CD4-positive, alpha-beta T cell treated with Interleukin-17A for 4 hours (primary cell): ENCODE results near the gene RELN.
"Not testable (repeated sequence)": the region's sequence is repeated elsewhere in the genome, so short reads cannot be mapped to it uniquely, and the experiment has no call there.

Experiments used
- DNase-seq: peaks from one replicate; pipeline ENCODE4 v3.0.0-alpha.2; 2020; ENCODE audit warnings: mixed read lengths

The RELN gene

DNA sequence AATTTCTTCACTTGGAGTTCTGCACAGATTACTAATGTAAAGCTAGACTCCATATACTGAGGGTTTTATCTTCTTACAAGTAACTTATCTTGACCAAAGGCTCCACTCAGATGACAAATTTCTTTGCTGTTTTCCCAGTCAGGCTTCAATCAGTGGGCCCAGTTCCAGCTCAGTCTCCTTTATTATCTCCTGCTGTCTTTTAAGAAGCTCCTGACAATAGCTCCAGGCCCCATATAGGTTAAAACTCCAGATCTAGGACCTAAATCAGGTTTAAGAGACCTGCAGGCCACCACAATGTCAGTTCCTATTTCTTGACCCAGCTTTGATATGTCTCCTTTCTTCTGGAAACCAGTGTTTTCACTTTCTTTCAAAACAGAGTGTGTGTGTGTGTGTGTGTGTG lies 165.2 kb downstream of the RELN start:
- DNase-seq: no peak

DNA sequence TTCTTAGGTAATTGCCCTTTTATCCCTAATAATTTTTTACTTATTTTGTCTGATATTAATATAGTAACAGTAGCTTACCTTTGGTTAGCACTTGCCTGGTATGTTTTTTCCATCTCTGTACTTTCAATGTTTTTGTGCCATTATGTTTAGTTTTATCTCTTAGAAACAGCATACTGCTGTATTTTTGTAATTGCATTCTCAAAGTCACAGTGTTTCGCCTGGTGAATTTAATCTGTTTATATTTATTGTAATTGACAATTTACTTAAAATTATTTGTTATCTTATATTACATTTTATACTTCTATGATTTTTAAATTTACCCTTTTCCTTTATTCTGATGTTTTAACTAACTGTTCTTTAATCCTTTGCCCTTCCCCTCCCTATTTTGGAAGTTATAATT lies 166.4 kb downstream of the RELN start:
- DNase-seq: no peak

DNA sequence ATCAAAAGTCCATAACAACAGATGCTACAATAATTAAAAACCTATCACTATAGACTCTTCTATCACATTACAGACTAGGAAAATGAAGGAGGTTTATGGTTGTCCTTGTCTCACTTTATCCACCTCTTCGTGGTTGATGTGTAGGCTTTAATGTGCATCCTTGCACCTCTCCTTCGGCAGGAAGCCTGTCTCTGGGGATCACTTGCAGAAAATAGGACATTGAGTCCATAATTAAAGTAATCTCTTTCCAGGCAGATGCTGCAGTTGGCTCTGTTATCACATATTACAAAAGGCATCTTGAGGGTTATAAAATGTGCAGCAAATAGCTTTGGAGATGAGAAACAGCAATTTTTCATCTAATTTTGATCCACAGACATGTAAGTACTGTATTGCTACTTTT lies 168.4 kb downstream of the RELN start:
- no peak for DNase-seq

DNA sequence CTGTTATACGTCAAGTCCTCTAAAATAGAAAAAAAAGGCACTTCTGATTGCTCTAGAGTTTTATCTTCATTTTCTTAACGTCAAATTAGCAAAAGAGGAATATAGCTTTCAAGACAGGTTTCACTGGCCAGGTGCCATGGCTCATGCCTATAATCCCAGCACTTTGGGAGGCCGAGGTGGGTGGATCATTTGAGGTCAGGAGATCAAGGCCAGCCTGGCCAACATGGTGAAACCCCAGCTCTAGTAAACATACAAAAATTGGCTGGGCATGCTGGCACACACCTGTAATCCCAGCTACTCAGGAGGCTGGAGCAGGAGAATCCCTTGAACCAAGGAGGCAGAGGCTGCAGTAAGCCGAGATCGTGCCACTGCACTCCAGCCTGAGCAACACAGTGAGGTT lies 173.5 kb downstream of the RELN start:
- DNase-seq: not testable (repeated sequence)

DNA sequence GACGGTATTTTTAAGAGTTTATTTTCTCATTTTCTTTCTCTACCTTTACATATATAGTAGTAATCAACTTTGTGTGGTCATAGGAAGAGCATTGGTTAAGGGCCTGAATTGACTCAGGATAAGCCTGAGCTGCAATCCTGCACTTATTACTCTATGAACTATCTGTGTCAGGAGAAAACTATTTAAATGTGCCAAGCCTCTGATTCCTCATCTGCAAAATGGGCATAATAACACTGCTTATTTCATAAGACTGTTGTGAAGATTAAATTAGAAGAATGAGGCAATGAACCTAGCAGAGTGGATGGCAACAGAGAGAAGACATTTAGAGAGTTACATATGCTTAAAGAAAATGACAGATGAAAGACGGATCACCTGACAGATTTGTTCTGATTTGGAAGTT lies 175.5 kb downstream of the RELN start:
- DNase-seq: no peak

DNA sequence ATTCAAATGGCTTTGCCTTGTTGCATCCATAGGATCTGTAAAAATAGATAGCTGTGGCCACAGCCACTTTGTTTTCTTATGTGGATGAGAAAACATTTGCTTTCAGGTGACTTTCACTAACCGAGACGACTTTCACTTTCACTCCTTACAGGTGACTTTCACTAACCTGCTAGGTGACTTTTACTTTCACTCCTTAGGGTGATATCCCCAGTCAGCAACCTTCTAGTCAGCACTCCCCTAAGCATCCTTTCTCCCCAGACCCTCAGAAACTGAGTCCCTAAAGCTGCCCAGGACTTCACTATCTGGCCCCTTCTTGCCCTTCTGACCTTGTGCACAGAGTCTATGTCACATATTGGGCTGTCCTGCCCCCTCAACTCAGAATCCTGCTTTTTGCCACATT lies 177.5 kb downstream of the RELN start:
- no peak for DNase-seq

DNA sequence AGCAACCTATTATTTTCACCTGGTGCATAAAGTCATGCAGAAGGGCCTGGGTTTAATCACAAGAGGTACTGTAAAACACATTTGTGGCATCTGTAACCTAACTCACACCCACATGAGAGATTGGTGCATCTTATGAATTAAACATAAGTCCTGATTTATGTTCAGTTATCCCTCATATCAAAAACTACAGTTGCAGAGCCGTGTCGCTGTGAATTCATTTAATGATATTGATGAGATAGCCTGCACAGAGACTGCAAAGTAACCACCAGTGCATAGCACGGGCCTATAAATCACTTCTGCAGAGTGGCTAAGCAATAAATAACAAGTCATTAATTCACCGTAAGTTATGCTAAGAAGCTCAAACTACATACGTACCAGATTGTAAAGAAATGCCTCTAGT lies 178.2 kb downstream of the RELN start:
- DNase-seq: no peak

DNA sequence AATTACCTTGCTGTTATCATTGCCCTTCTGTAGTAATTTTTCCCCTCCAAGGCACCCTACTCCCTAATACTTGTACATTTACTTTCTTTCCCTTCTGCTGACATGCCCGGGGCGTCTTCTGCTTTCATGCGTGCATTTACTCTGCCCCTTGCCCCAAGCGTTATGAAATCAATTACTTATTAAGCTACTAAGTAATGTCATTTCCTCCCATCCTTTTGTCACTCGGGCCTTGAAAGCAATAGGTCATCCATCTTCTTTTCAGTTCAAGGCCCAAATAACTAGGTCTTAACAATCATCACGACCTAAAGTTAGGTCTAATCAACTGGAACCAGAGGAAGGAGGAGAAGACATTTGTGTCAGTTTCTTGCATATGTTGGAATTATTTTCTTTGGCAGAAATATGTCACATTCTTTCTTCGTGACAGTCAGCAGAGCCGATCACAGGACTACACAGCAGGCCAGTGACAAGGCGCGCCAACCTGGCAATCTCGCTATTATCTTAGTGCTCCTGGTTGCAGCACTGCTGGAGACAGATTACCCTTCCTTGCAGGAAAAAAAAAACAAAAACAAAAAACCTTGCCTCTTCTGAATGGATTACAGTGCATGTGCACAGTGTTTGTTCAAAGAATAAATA lies 179.2 kb downstream of the RELN start:
- DNase-seq: no peak

DNA sequence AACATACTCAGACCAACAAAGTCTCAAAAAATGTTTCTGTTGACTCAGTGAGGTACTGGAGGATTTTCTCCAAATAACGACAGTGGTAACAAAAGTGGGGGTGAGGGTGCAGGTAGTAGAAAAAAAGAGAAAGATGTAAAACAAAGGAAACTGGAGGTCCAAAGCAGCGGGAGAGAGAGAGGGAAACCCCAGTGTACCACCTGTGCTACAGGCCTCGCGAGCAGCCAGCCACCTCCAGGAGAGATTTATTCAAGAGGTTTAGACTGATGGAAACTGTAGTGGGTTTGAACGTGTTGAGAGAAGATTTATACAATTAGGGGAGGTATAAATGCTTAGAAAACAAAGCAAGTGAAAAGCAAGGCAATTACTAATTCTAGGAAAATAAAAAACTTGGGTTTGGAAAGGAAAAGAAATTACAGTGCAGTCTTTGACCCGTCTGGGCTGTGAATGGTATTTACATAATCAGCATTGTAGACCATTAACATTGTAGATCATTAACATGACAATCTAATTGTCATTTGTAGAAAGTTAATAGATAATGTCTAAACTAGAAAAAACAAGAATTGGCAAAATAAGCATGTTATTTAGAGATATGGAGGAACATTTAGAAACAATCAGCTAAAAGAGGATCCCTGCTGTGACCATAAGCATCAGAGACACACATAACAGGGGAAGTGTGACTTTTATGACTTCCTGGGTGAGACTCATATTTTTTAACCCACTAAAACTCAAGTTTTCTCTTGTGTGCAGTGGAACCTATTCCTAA lies 180.0 kb downstream of the RELN start:
- no peak for DNase-seq

DNA sequence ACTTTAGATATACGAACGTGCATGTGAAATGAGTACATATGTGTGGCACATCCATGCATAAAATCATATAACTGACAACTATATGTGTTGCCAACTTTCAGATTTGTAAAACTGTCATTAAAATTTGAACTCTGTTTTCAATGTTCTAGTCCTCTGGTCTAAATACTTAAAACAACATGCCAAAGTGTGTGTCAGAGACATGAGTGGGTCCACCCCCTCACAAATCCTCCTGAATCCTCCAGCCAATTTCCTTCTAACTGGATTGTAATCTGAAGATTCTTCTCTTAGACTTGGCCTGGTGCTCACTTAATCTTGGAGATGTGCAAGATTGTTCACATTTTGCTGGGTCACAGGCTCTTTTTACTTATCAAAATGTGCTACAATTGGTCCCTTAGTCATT lies 184.1 kb downstream of the RELN start:
- DNase-seq: no peak

DNA sequence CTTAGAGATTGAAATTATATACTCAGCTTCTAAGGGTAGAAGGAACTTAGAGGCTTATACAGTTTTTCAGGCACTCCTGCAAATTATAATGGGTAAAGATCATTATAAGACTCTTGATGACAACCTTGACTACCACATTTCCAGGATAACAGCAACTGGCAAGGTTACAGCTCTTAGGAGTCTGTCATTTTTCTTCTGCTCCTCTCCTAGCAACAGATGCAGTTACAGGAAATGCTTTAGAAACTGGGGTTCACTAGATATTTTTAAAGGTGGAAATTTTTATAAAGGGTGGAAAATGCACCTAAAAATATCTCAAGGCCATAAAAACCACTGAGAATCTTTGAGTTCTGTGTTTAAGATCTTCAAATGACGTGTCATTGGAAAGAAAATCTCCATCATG lies 185.8 kb downstream of the RELN start:
- DNase-seq: no peak

DNA sequence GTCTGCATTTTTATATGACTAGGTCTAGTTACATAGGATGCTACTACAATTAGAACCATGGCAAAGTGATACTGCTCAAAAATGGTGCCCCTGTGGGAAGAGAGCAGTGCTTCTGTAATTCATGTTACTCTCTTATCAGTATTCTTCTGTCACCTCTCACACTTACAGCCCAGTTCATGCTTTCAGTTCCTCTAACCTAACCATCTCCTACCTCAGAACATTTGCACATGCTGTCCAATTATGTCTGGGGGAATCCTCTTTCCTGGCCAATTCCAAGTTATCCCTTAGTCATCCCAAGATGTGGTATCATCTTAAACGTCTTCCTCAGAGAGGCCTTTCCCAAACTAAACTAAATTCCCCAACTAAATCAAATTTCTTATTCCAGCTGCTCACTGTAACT lies 190.2 kb downstream of the RELN start:
- no peak for DNase-seq

DNA sequence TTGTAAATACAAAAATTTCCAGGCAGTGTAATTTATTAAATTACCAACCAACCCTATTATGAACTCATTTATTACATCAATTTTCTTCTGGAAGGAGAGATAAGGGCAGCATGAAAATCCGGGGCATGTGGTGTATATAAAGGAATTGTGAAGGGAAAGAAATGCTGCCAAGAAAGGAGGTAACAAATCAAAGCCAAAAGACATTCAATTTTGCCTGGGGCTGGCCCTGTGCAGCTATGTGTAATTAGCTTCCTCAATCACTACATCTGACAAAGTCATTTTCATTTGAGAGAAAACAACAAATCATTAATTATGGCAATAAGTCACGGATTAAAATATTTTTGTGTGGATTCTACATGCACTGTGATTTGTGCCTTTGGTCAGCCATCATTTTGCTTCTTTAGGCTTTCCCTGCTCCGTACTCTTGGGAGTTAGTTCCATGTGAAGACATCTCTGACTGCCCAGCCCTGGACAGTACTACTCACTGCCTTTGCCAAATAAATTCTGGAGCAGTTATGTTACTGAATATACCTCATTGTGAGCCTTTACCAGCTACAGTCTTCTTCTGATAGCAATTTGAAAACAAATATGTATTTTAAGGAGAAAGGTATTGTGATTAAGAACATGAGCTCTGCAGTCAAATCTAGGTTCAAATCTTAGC lies 191.7 kb downstream of the RELN start:
- DNase-seq: no peak

DNA sequence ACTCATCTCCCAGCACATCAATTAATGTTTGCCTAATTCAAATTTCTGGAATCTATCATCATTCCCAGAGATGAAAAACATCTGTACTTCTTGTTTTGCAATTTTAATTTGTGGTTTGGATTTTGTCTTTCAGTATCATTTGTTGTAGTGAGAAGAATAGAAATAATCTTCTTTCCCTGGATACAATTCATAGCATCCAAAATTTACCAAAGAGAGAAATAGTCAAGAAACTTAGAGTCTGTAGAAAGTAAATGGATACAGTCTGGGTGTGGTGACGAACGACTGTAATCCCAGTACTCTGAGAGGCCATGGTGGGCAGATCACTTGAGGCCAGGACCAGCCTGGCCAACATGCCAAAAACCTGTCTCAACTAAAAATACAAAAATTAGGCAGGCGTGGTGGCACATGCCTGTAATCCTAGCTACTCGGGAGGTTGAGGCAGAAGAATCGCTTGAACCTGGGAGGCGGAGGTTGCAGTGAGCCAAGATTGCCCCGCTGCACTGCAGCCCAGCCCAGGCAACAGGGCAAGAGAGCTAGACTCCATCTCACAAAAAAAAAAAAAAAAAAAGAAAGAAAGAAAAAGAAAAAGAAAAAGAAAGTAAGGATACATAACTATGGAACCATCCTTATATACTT lies 193.0 kb downstream of the RELN start:
- no peak for DNase-seq

DNA sequence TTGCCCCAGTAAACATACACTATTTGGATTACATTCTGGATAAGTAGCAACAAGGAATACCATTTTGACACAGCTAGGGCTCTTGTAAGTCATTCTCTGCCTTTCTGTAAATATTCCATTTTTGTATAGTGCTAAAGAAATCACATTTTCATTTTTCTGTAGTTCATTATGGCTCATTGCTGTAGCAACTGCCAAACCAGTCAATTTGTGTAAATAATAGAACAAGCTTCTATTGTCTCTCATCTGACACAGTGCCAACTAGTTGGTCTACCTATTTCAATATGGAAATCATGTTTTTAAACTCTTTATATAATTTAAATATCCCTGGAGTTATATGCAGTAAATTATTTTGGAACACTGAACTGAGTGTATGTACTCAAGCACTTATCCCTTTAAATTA lies 193.7 kb downstream of the RELN start:
- no peak for DNase-seq

DNA sequence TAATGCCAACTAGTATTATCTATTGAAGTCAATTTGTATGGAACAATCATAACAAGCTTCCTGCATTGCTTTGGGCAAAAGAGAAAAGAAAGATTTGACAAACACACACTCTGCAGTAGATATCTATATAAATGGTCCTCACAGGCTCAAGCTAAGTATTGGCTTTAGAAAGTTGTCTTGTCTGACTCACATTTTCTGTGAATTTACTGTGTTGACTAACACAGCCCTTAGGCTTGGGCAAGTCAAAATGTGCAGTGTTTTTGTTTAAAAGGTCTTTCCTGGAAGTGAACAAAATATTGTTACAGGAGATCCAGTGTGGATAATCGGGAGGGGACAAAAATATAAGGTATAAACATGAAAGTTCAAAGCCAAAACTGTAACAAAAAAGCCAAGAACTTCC lies 194.4 kb downstream of the RELN start:
- no peak for DNase-seq

DNA sequence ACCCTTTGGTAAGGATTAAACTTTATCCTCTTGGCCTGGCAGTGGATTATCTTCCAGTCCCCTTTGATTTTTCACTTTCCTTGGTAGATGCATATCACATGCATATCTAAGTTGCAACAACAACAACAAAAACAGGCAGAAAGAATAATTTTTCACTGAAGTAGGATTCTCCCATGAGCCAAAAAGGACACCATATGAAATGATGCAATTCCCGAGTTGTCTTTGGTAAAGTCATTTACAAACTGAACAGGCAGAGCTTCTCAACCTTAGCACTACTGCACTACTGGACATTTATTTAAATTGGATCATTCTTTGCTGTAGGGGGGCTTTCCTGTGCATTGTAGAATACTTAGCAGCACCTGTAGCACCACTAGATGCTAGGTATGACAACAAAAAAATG lies 195.0 kb downstream of the RELN start:
- DNase-seq: no peak

DNA sequence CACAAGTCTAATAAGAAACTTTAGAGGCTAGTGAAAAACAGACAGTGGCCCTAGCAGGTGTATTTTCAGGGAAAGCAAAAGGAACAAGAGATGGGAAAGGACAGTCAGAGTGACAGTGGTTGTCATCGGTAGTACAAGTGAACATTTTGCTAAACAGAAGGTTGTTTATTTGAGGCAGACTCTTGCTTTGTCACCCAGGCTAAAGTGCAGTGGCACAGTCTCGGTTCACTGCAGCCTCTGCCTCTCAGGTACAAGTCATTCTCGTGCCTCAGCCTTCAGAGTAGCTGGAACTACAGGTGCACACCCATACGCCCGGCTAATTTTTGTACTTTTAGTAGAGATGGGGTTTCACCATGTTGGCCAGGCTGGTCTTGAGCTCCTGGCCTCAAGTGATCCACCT lies 195.8 kb downstream of the RELN start:
- no peak for DNase-seq

DNA sequence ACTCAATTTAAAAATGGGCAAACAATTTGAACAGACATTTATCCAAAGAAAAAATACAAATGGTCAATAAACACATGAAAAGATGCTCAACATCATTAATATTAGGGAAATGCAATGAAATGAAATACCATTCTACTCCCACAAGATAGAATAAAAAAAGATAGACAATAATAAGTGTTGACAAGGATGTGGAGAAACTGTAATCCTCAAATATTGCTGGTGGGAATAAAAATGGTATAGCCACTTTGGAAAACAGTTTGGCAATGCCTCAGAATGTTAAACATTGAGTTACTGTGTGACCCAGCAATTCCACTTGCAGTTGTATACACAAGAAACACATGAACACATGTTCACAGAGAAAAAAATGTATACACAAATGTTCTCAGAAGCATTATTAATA lies 197.6 kb downstream of the RELN start:
- no peak for DNase-seq

DNA sequence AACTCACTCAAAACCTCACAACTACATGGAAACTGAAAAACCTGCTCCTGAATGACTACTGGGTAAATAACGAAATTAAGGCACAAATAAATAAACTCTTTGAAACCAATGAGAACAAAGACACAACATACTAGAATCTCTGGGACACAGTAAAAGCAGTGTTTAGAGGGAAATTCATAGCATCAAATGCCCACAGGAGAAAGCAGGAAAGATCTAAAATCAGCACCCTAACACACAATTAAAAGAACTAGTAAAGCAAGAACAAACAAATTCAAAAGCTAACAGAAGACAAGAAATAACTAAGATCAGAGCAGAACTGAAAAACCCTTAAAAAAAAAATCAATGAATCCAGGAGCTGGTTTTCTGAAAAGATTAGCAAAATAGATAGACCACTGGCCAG lies 202.4 kb downstream of the RELN start:
- DNase-seq: not testable (repeated sequence)

DNA sequence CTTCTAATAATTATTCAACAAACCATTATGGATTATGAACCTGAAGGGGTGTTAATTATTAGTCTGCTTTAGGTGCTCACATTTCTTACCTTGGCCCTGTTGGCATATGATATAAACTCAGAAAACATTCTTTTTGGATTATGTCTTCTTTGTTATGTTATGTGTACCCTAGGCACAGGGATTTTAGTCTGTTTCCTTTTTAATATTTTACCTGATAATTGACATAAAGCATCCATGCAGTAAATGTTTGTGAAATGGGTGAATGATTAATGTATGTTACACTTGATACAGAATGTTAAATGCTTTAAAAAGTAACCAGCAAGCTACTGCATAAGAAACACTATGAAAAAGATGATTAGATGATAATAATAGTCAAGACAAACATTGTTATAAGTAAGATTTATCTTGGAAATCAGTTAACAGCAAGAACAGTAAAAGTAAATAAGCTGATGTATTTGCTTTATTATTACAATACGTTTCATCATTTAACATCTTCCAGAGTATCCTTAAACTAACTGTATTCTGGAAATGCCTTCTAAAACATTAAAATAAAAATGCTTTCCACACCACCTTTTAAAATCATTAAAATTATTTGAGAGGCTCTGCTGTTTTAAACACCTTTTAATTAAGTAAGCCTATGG lies 204.7 kb downstream of the RELN start:
- no peak for DNase-seq

DNA sequence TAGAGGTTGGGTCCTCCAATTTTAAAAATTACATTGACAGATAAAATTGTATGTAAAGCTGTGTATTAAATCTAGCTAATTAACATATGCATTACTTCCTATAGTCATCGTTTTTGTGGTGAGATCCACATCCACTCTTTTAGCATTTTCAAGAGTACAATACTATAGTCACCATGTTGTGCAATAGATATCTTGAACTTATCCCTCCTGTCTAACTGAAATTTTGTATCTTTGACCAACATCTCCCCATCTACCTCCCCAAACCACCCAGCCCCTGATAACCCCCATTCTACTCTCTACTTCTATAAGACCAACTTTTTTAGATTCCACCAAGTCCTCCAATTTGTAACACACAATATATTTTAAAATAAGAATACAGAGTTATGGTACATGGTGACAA lies 208.0 kb downstream of the RELN start:
- DNase-seq: no peak

DNA sequence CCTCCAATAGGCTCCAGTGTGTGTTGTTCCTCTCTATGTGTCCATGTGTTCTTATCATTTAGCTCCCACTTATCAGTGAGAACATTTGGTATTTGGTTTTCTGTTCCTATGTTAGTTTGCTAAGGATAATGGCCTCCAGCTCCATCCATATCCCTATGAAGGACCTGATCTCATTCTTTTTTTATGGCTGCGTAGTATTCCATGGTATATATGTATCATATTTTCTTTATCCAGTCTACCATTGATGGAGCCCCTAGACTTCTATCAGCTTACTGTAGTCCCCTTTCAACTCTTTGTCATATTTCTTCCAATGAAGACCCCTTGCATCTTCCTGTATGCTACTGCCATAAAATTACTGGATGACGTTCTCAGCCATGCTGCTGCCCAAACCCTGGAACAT lies 208.9 kb downstream of the RELN start:
- DNase-seq: not testable (repeated sequence)
